NCI-H2196 (cell line): ENCODE measurements around the gene BEND7.
"Not testable (repeated sequence)": the region's sequence is repeated elsewhere in the genome, so short reads cannot be mapped to it uniquely, and the experiment has no call there.

Experiments used
- DNase-seq: peaks from one replicate; lab custom pipeline; 2025; ENCODE audit not compliant: unreplicated experiment; lab: John Stamatoyannopoulos, UW

Gene BEND7

GRCh38 chr10:13528875-13529713 is at the start of gene BEND7:
TSS of gene BEND7 (minus strand) at chr10:13529014. CDS start at chr10:13528533, 481 bp downstream.
- DNase-seq = peak; percentile 18

- DNase-seq = no peak
These were observed 45.1 kb upstream of the BEND7 start for GRCh38 chr10:13573960-13574359.

GRCh38 chr10:13571541-13571940 is 42.7 kb upstream of the BEND7 start:
- no peak for DNase-seq

GRCh38 chr10:13567030-13567429 is 38.2 kb upstream of the BEND7 start:
- no peak for DNase-seq

GRCh38 chr10:13564576-13564975 is 35.8 kb upstream of the BEND7 start:
- DNase-seq = no peak

- no peak for DNase-seq
These were observed 34.9 kb upstream of the BEND7 start for GRCh38 chr10:13563481-13564445.

GRCh38 chr10:13560597-13560996 is 31.8 kb upstream of the BEND7 start:
- no peak for DNase-seq

GRCh38 chr10:13559124-13559700 is 30.4 kb upstream of the BEND7 start:
- DNase-seq = no peak

- peak; percentile 56 for DNase-seq
These were observed 27.2 kb upstream of the BEND7 start for GRCh38 chr10:13555884-13556510.

- DNase-seq = no peak
These were observed 22.0 kb upstream of the BEND7 start for GRCh38 chr10:13550802-13551201.

- DNase-seq = no peak
These were observed 13.7 kb upstream of the BEND7 start for GRCh38 chr10:13542533-13542932.

- DNase-seq = not testable (repeated sequence)
These were observed 9.2 kb upstream of the BEND7 start for GRCh38 chr10:13537985-13538384.

- no peak for DNase-seq
These were observed 8.0 kb upstream of the BEND7 start for GRCh38 chr10:13536674-13537366.

GRCh38 chr10:13535346-13535745 is 6.5 kb upstream of the BEND7 start:
- DNase-seq = no peak

GRCh38 chr10:13529714-13529973 is 830 bp upstream of the BEND7 start:
- no peak for DNase-seq

GRCh38 chr10:13528123-13528874 is 515 bp downstream of the BEND7 start:
- no peak for DNase-seq

GRCh38 chr10:13527864-13528122 is 1.0 kb downstream of the BEND7 start:
- no peak for DNase-seq

- no peak for DNase-seq
These were observed 1.6 kb downstream of the BEND7 start for GRCh38 chr10:13526948-13527863.

- no peak for DNase-seq
These were observed 3.2 kb downstream of the BEND7 start for GRCh38 chr10:13525663-13526062.
